Measurements from ENCODE around the gene SPDYE2. TPM values are rescaled to one million over a fixed set of nuclear protein-coding genes. Genes with fewer than 3 reads are reported as not detected.
A peak's percentile ranks its signal among the peaks of the same experiment; 100 is the strongest.
"Not testable (repeated sequence)": the region's sequence is repeated elsewhere in the genome, so short reads cannot be mapped to it uniquely, and the experiment has no call there.

SPDYE2 gene
- total RNA-seq, 4 donors from 2014 or later: not detected

GRCh38 chr7:102520797-102521196, 30.2 kb upstream of the SPDYE2 start:
- H3K36me3 ChIP-seq; H3K9me3 ChIP-seq; H3K4me1 ChIP-seq; DNase-seq; H3K27me3 ChIP-seq; H3K27ac ChIP-seq; intact Hi-C loops (cut with DNase I; ENCODE audit: low total_unique reads); H3K4me3 ChIP-seq: not testable (repeated sequence)

GRCh38 chr7:102524803-102525202, 26.2 kb upstream of the SPDYE2 start:
- H3K27ac ChIP-seq; H3K27me3 ChIP-seq; DNase-seq; H3K4me1 ChIP-seq; H3K36me3 ChIP-seq; H3K9me3 ChIP-seq; intact Hi-C loops (cut with DNase I; ENCODE audit: low total_unique reads); H3K4me3 ChIP-seq: not testable (repeated sequence)

- H3K27ac ChIP-seq; DNase-seq; H3K4me3 ChIP-seq; H3K9me3 ChIP-seq; intact Hi-C loops (cut with DNase I; ENCODE audit: low total_unique reads); H3K4me1 ChIP-seq; H3K27me3 ChIP-seq; H3K36me3 ChIP-seq: not testable (repeated sequence)
These were observed 23.8 kb upstream of the SPDYE2 start for GRCh38 chr7:102527182-102527581.

GRCh38 chr7:102527822-102528793, 22.9 kb upstream of the SPDYE2 start:
- H3K36me3 ChIP-seq; H3K27me3 ChIP-seq; H3K4me3 ChIP-seq; DNase-seq; intact Hi-C loops (cut with DNase I; ENCODE audit: low total_unique reads); H3K4me1 ChIP-seq; H3K9me3 ChIP-seq; H3K27ac ChIP-seq: not testable (repeated sequence)

- H3K4me3 ChIP-seq; H3K36me3 ChIP-seq; H3K4me1 ChIP-seq; H3K27me3 ChIP-seq; H3K27ac ChIP-seq; H3K9me3 ChIP-seq; intact Hi-C loops (cut with DNase I; ENCODE audit: low total_unique reads): not testable (repeated sequence)
- peak in 1 of 2 donors; percentile 43 for DNase-seq
These were observed 19.4 kb upstream of the SPDYE2 start for GRCh38 chr7:102531583-102531982.

- DNase-seq; H3K9me3 ChIP-seq; intact Hi-C loops (cut with DNase I; ENCODE audit: low total_unique reads); H3K27ac ChIP-seq; H3K4me1 ChIP-seq; H3K4me3 ChIP-seq; H3K36me3 ChIP-seq; H3K27me3 ChIP-seq: not testable (repeated sequence)
These were observed 18.9 kb upstream of the SPDYE2 start for GRCh38 chr7:102532127-102532526.

GRCh38 chr7:102535062-102535615, 15.9 kb upstream of the SPDYE2 start:
- not testable (repeated sequence) for H3K4me1 ChIP-seq, H3K27me3 ChIP-seq

GRCh38 chr7:102540604-102541003, 10.4 kb upstream of the SPDYE2 start:
- not testable (repeated sequence) for H3K36me3 ChIP-seq

More at GRCh38 chr7:102535062-102535615, 15.9 kb upstream of the SPDYE2 start:
- H3K36me3 ChIP-seq; DNase-seq; H3K4me3 ChIP-seq; H3K9me3 ChIP-seq; intact Hi-C loops (cut with DNase I; ENCODE audit: low total_unique reads); H3K27ac ChIP-seq: not testable (repeated sequence)

GRCh38 chr7:102542083-102542482, 8.9 kb upstream of the SPDYE2 start:
- H3K4me1 ChIP-seq; H3K9me3 ChIP-seq; H3K4me3 ChIP-seq; intact Hi-C loops (cut with DNase I; ENCODE audit: low total_unique reads); DNase-seq; H3K27me3 ChIP-seq; H3K36me3 ChIP-seq; H3K27ac ChIP-seq: not testable (repeated sequence)

More at GRCh38 chr7:102540604-102541003, 10.4 kb upstream of the SPDYE2 start:
- H3K27ac ChIP-seq; H3K4me3 ChIP-seq; H3K4me1 ChIP-seq; DNase-seq; H3K27me3 ChIP-seq; H3K9me3 ChIP-seq; intact Hi-C loops (cut with DNase I; ENCODE audit: low total_unique reads): not testable (repeated sequence)

GRCh38 chr7:102542771-102543170, 8.3 kb upstream of the SPDYE2 start:
- H3K27me3 ChIP-seq; intact Hi-C loops (cut with DNase I; ENCODE audit: low total_unique reads); H3K27ac ChIP-seq; H3K36me3 ChIP-seq; H3K4me1 ChIP-seq; H3K9me3 ChIP-seq; DNase-seq; H3K4me3 ChIP-seq: not testable (repeated sequence)

GRCh38 chr7:102543596-102543995, 7.4 kb upstream of the SPDYE2 start, which contains the start of gene UPK3BL2:
Gene UPK3BL2 (minus strand): TSS chr7:102543696. CDS start chr7:102543636, 60 bp downstream.
- H3K27ac ChIP-seq; H3K4me3 ChIP-seq; H3K9me3 ChIP-seq; H3K4me1 ChIP-seq; DNase-seq; H3K27me3 ChIP-seq; H3K36me3 ChIP-seq; intact Hi-C loops (cut with DNase I; ENCODE audit: low total_unique reads): not testable (repeated sequence)

GRCh38 chr7:102544372-102544771, 6.7 kb upstream of the SPDYE2 start:
- H3K9me3 ChIP-seq; DNase-seq; H3K4me1 ChIP-seq; intact Hi-C loops (cut with DNase I; ENCODE audit: low total_unique reads); H3K4me3 ChIP-seq; H3K27ac ChIP-seq; H3K27me3 ChIP-seq; H3K36me3 ChIP-seq: not testable (repeated sequence)

GRCh38 chr7:102545288-102545687, 5.7 kb upstream of the SPDYE2 start:
- intact Hi-C loops (cut with DNase I; ENCODE audit: low total_unique reads); H3K9me3 ChIP-seq; H3K27ac ChIP-seq; DNase-seq; H3K36me3 ChIP-seq; H3K4me3 ChIP-seq; H3K27me3 ChIP-seq; H3K4me1 ChIP-seq: not testable (repeated sequence)
